Measurements from ENCODE around the gene DDX17.

GRCh38 chr22:38456272-38456835, 49.8 kb downstream of the DDX17 start:
- no peak for TF ChIP-seq CTCF (optimal IDR thresholded peaks at IDR 0.05 in 1 of 3, IDR thresholded peaks at IDR 0.05 in 1 of 3, conservative IDR thresholded peaks at IDR 0.05 in 1 of 3; ENCODE audit: extremely low read depth in 1 of 3, insufficient read depth in 2 of 3, low read length in 3 of 3)
- TF ChIP-seq EZH2 (IDR thresholded peaks at IDR 0.05; ENCODE audit: low read length), result peak; percentile 54

Measured in keratinocyte (primary cell).